ENCODE results near the gene ATRAID. TPM values are rescaled to one million over a fixed set of nuclear protein-coding genes. Genes with fewer than 3 reads are reported as not detected.

The ATRAID gene
- total and polyA plus RNA-seq, 2 donors (not counting 1 experiment from before 2014, with no cell fraction given), result 176 to 235 TPM

- Histone ChIP-seq H3K4me2 (ENCODE audit: extremely low read depth, insufficient read depth, low read length) (no peak overlapping the region), H3K9ac (ENCODE audit: insufficient read depth, low read length) (no peak overlapping the region), H3K79me2 (ENCODE audit: control insufficient read depth, insufficient read depth, low read length) (no peaks in the 10 kb centered on the region), H3K4me3 (replicated peaks in 1 of 4; ENCODE audit: control extremely low read depth in 1 of 4, insufficient read depth in 1 of 4, low read depth in 3 of 4, low read length in 4 of 4) (no peak overlapping the region), H3K4me1 (ENCODE audit: control insufficient read depth, extremely low read depth, insufficient read depth, low read length) (no peaks in the 10 kb centered on the region), H3K9me3 (ENCODE audit: control insufficient read depth, insufficient read depth, low read depth, low read length) (no peaks in the 10 kb centered on the region), H3K36me3 (ENCODE audit: control insufficient read depth, insufficient read depth, low read length) (peaks cover 17% of the 10 kb centered on the region), H3K27me3 (ENCODE audit: control insufficient read depth, insufficient read depth, low read length) (no peaks in the 10 kb centered on the region), H3K27ac (ENCODE audit: insufficient read depth, low read length) (no peak overlapping the region), H2AFZ (ENCODE audit: low read length) (no peak overlapping the region), H4K20me1 (ENCODE audit: control insufficient read depth, extremely low read depth, insufficient read depth, low read length) (no peaks in the 10 kb centered on the region)
- DNase-seq (ENCODE audit: low read depth in 2 of 2), result no peak
- no peak for TF ChIP-seq CTCF (conservative IDR thresholded peaks at IDR 0.05 in 1 of 2, IDR thresholded peaks at IDR 0.05 in 1 of 2; ENCODE audit: low read depth in 1 of 2, low read length in 2 of 2)
- TF ChIP-seq EZH2 (IDR thresholded peaks at IDR 0.05; ENCODE audit: low read length, missing control alignments), result no peak
These were observed 8.1 kb upstream of the ATRAID start for GRCh38 chr2:27203741-27204140.

- no peaks in the 10 kb centered on the region for H3K9me3 ChIP-seq (ENCODE audit: control insufficient read depth, insufficient read depth, low read depth, low read length)
- H4K20me1 ChIP-seq (ENCODE audit: control insufficient read depth, extremely low read depth, insufficient read depth, low read length), result no peaks in the 10 kb centered on the region
- no peaks in the 10 kb centered on the region for H3K4me1 ChIP-seq (ENCODE audit: control insufficient read depth, extremely low read depth, insufficient read depth, low read length)
- H2AFZ ChIP-seq (ENCODE audit: low read length), result no peak overlapping the region
- TF ChIP-seq EZH2 (IDR thresholded peaks at IDR 0.05; ENCODE audit: low read length, missing control alignments) (no peak), CTCF (conservative IDR thresholded peaks at IDR 0.05 in 1 of 2, IDR thresholded peaks at IDR 0.05 in 1 of 2; ENCODE audit: low read depth in 1 of 2, low read length in 2 of 2) (no peak)
- no peak overlapping the region for H3K9ac ChIP-seq (ENCODE audit: insufficient read depth, low read length)
- no peak overlapping the region for H3K4me2 ChIP-seq (ENCODE audit: extremely low read depth, insufficient read depth, low read length)
- H3K27me3 ChIP-seq (ENCODE audit: control insufficient read depth, insufficient read depth, low read length), result no peaks in the 10 kb centered on the region
- no peak overlapping the region for H3K27ac ChIP-seq (ENCODE audit: insufficient read depth, low read length)
- DNase-seq (ENCODE audit: low read depth in 2 of 2), result no peak
- H3K4me3 ChIP-seq (replicated peaks in 1 of 4; ENCODE audit: control extremely low read depth in 1 of 4, insufficient read depth in 1 of 4, low read depth in 3 of 4, low read length in 4 of 4), result no peak overlapping the region
- H3K79me2 ChIP-seq (ENCODE audit: control insufficient read depth, insufficient read depth, low read length), result no peaks in the 10 kb centered on the region
- H3K36me3 ChIP-seq (ENCODE audit: control insufficient read depth, insufficient read depth, low read length), result peaks cover 17% of the 10 kb centered on the region
These were observed 7.3 kb upstream of the ATRAID start for GRCh38 chr2:27204566-27204965.

GRCh38 chr2:27205206-27205605, 6.6 kb upstream of the ATRAID start:
- no peak for DNase-seq (ENCODE audit: low read depth in 2 of 2)
- Histone ChIP-seq H2AFZ (ENCODE audit: low read length) (no peak overlapping the region), H3K36me3 (ENCODE audit: control insufficient read depth, insufficient read depth, low read length) (peaks cover 16% of the 10 kb centered on the region)

More at GRCh38 chr2:27205206-27205605, 6.6 kb upstream of the ATRAID start:
- Histone ChIP-seq H3K27ac (ENCODE audit: insufficient read depth, low read length) (no peak overlapping the region), H4K20me1 (ENCODE audit: control insufficient read depth, extremely low read depth, insufficient read depth, low read length) (no peaks in the 10 kb centered on the region), H3K79me2 (ENCODE audit: control insufficient read depth, insufficient read depth, low read length) (no peaks in the 10 kb centered on the region), H3K4me1 (ENCODE audit: control insufficient read depth, extremely low read depth, insufficient read depth, low read length) (no peaks in the 10 kb centered on the region), H3K4me3 (replicated peaks in 1 of 4; ENCODE audit: control extremely low read depth in 1 of 4, insufficient read depth in 1 of 4, low read depth in 3 of 4, low read length in 4 of 4) (no peak overlapping the region), H3K9me3 (ENCODE audit: control insufficient read depth, insufficient read depth, low read depth, low read length) (no peaks in the 10 kb centered on the region), H3K9ac (ENCODE audit: insufficient read depth, low read length) (no peak overlapping the region), H3K27me3 (ENCODE audit: control insufficient read depth, insufficient read depth, low read length) (no peaks in the 10 kb centered on the region), H3K4me2 (ENCODE audit: extremely low read depth, insufficient read depth, low read length) (no peak overlapping the region)
- TF ChIP-seq EZH2 (IDR thresholded peaks at IDR 0.05; ENCODE audit: low read length, missing control alignments), result no peak
- no peak for TF ChIP-seq CTCF (conservative IDR thresholded peaks at IDR 0.05 in 1 of 2, IDR thresholded peaks at IDR 0.05 in 1 of 2; ENCODE audit: low read depth in 1 of 2, low read length in 2 of 2)

Data from fibroblast of lung (primary cell).